IMR-90 (cell line): ENCODE data around the gene STMN1. TPM values are rescaled to one million over a fixed set of nuclear protein-coding genes. Genes with fewer than 3 reads are reported as not detected.

Experiments
- ATAC-seq: fragments of 200-7000 bp; cut with Tn5 transposase; 2 replicates; pipeline ENCODE4 v1.9.1; 2020; ENCODE audit warnings: low read depth, mild to moderate bottlenecking, moderate library complexity
- BruUV-seq: library from RNA; stranded (reverse); fragments of 400-500 nt; replicated peaks from 2 replicates; lab custom pipeline; 2021; lab: Mats Ljungman, UMichigan
- CTCF ChIA-PET: fragments of 300-600 bp; formaldehyde crosslinking; extraction: SDS; loops from one replicate; lab custom pipeline; 2021; ENCODE audit warnings: antibody characterized with exemption; lab: Yijun Ruan, JAX
- POLR2A ChIA-PET: fragments of 300-600 bp; sonication (Branson Sonifier 250); formaldehyde crosslinking; loops from one replicate; lab custom pipeline; 2022; ENCODE audit warnings: antibody characterized with exemption; ENCODE audit not compliant: unreplicated experiment; lab: Charles Lee
- DNase-seq: peaks from one replicate; pipeline ENCODE4 v3.0.0; 2013
- H2AFZ ChIP-seq: replicated peaks from 2 replicates; pipeline ENCODE3; 2013; ENCODE audit warnings: low read length, mild to moderate bottlenecking; ENCODE audit not compliant: poor library complexity
- H2AK5ac ChIP-seq: 2 replicates; pipeline ENCODE4 v1.6.1; 2013; ENCODE audit warnings: low read depth, low read length, inconsistent platforms
- H2AK9ac ChIP-seq: replicated peaks from 2 replicates; pipeline ENCODE3; 2013; ENCODE audit warnings: mild to moderate bottlenecking, low read depth, low read length, moderate library complexity; ENCODE audit not compliant: poor library complexity
- H2BK120ac ChIP-seq: 2 replicates; pipeline ENCODE4 v1.6.1; 2013; ENCODE audit warnings: low read depth, low read length, inconsistent platforms
- H2BK15ac ChIP-seq: 3 replicates; pipeline ENCODE4 v1.6.1; 2013; ENCODE audit warnings: low read depth, low read length, inconsistent platforms
- H2BK20ac ChIP-seq: 2 replicates; pipeline ENCODE4 v1.6.1; 2013; ENCODE audit warnings: low read depth, mild to moderate bottlenecking, inconsistent platforms, low read length, moderate library complexity
- H2BK5ac ChIP-seq: 2 replicates; pipeline ENCODE4 v1.6.1; 2013; ENCODE audit warnings: mild to moderate bottlenecking, low read depth, low read length, inconsistent platforms; ENCODE audit not compliant: poor library complexity, severe bottlenecking
- H3K14ac ChIP-seq: replicated peaks from 2 replicates; pipeline ENCODE4 v1.6.1; 2013; ENCODE audit warnings: low read depth, low read length, inconsistent platforms
- H3K18ac ChIP-seq: 2 replicates; pipeline ENCODE4 v1.6.1; 2013; ENCODE audit warnings: low read depth, low read length, control low read depth
- H3K23ac ChIP-seq: 2 replicates; pipeline ENCODE4 v1.6.1; 2013; ENCODE audit warnings: low read depth, low read length, inconsistent platforms
- H3K27ac ChIP-seq: 2 replicates; pipeline ENCODE4 v1.5.1; 2013; ENCODE audit warnings: mild to moderate bottlenecking, control low read depth, low read length; ENCODE audit not compliant: insufficient read depth
- H3K27me3 ChIP-seq: 2 replicates; pipeline ENCODE4 v1.6.1; 2013; ENCODE audit warnings: low read length; ENCODE audit not compliant: control insufficient read depth, insufficient read depth
- H3K36me3 ChIP-seq: 2 replicates; pipeline ENCODE4 v1.6.1; 2013; ENCODE audit warnings: low read length, mixed read lengths; ENCODE audit not compliant: control insufficient read depth, insufficient read depth
- H3K4ac ChIP-seq: 2 replicates; pipeline ENCODE4 v1.6.1; 2013; ENCODE audit warnings: low read depth, low read length, inconsistent platforms
- H3K4me1 ChIP-seq: 2 replicates; pipeline ENCODE4 v1.6.1; 2013; ENCODE audit warnings: low read length, mixed read lengths; ENCODE audit not compliant: control insufficient read depth, insufficient read depth
- H3K4me2 ChIP-seq: 2 replicates; pipeline ENCODE4 v1.6.1; 2013; ENCODE audit warnings: low read depth, mild to moderate bottlenecking, control low read depth, low read length, moderate library complexity
- H3K4me3 ChIP-seq: 2 replicates; pipeline ENCODE4 v1.5.1; 2013; ENCODE audit warnings: low read depth, mild to moderate bottlenecking, control low read depth, low read length, moderate library complexity; ENCODE audit not compliant: insufficient read depth
- H3K56ac ChIP-seq: 2 replicates; pipeline ENCODE4 v1.6.1; 2013; ENCODE audit warnings: low read length, inconsistent platforms; ENCODE audit not compliant: insufficient read depth; ENCODE audit errors: extremely low read depth
- H3K79me1 ChIP-seq, 2 experiments: 2 replicates each; pipeline ENCODE4 v1.6.1; 2013; ENCODE audit warnings: low read length in 2 of 2, inconsistent platforms in 1 of 2, low read depth in 1 of 2
- H3K9ac ChIP-seq: 2 replicates; pipeline ENCODE4 v1.6.1; 2013; ENCODE audit warnings: low read depth, low read length, control low read depth
- H3K9me1 ChIP-seq: 2 replicates; pipeline ENCODE4 v1.6.1; 2013; ENCODE audit warnings: low read length, inconsistent platforms; ENCODE audit not compliant: insufficient read depth
- H3K9me3 ChIP-seq: 2 replicates; pipeline ENCODE4 v1.6.1; 2013; ENCODE audit warnings: low read length; ENCODE audit not compliant: control insufficient read depth, insufficient read depth
- H4K20me1 ChIP-seq: 2 replicates; pipeline ENCODE4 v1.6.1; 2013; ENCODE audit warnings: low read length, inconsistent platforms; ENCODE audit not compliant: insufficient read depth
- H4K5ac ChIP-seq: 2 replicates; pipeline ENCODE4 v1.6.1; 2013; ENCODE audit warnings: mild to moderate bottlenecking, low read depth, low read length, control low read depth
- H4K8ac ChIP-seq, 2 experiments: 2 replicates each; pipeline ENCODE4 v1.6.1; 2013; ENCODE audit warnings: low read depth in 2 of 2, low read length in 2 of 2, control low read depth in 1 of 2, inconsistent platforms in 1 of 2
- H4K91ac ChIP-seq: 2 replicates; pipeline ENCODE4 v1.6.1; 2013; ENCODE audit warnings: low read depth, low read length, inconsistent platforms; ENCODE audit not compliant: insufficient read depth
- CHD1 ChIP-seq: IDR thresholded peaks from 2 replicates; pipeline ENCODE4 v1.6.1; 2012; ENCODE audit warnings: low read depth, low read length, improper control_type of control experiment
- CTCF ChIP-seq: conservative IDR thresholded peaks from 2 replicates; pipeline ENCODE4 v1.5.1; 2012; ENCODE audit warnings: mild to moderate bottlenecking, low read depth, low read length, improper control_type of control experiment
- FOS ChIP-seq: fragments of 150-350 bp; IDR thresholded peaks from 2 replicates; pipeline ENCODE4 v1.6.1; 2016; ENCODE audit warnings: low read depth, low read length
- MAFK ChIP-seq: IDR thresholded peaks from 2 replicates; pipeline ENCODE4 v1.6.1; 2012; ENCODE audit warnings: low read depth, low read length, improper control_type of control experiment
- MAZ ChIP-seq: IDR thresholded peaks from 2 replicates; pipeline ENCODE4 v1.6.1; 2012; ENCODE audit warnings: low read depth, mild to moderate bottlenecking, low read length, improper control_type of control experiment, moderate library complexity, borderline replicate concordance
- MXI1 ChIP-seq: IDR thresholded peaks from 2 replicates; pipeline ENCODE4 v1.6.1; 2012; ENCODE audit warnings: low read depth, mild to moderate bottlenecking, low read length, moderate library complexity, borderline replicate concordance
- POLR2A ChIP-seq: IDR thresholded peaks from 2 replicates; pipeline ENCODE4 v1.6.1; 2012; ENCODE audit warnings: mild to moderate bottlenecking, low read depth, low read length
- RAD21 ChIP-seq: IDR thresholded peaks from 2 replicates; pipeline ENCODE4 v1.6.1; 2012; ENCODE audit warnings: low read length, improper control_type of control experiment
- RCOR1 ChIP-seq: IDR thresholded peaks from 2 replicates; pipeline ENCODE4 v1.6.1; 2012; ENCODE audit warnings: mild to moderate bottlenecking, low read length, improper control_type of control experiment; ENCODE audit not compliant: insufficient replicate concordance
- WGBS, 2 experiments: methylation state at CpG; one replicate each; pipeline versions ENCODE4 v1.1.5 to v1.1.7; 2013; ENCODE audit warnings: missing lambda C conversion rate in 2 of 2; ENCODE audit not compliant: insufficient read length in 1 of 2; ENCODE audit errors: extremely low coverage in 2 of 2; 5-methylcytosine and 5-hydroxymethylcytosine counted together
- dilution Hi-C: fragments of 300-500 bp; cut with HindIII; formaldehyde crosslinking; loops from one replicate; pipeline ENCODE4 v1.14.3; 2018; ENCODE audit warnings: low sequenced_read_pairs; ENCODE audit not compliant: unreplicated experiment
- in situ Hi-C: fragments of 300-500 bp; cut with MboI; formaldehyde crosslinking; loops from 3 replicates; pipeline ENCODE4 v1.14.3; 2019; ENCODE audit warnings: low sequenced_read_pairs, inconsistent platforms, mixed read lengths
- intact Hi-C: fragments of 100-400 bp; cut with micrococcal nuclease; formaldehyde crosslinking; loops from 2 replicates; pipeline ENCODE4 v1.10.0; 2022
- polyA plus RNA-seq, 3 experiments: library from polyadenylated mRNA; depleted of rRNA; stranded (reverse); fragments of >200 nt; gene quantifications; 2 replicates each; pipeline ENCODE4 v1.2.3, GENCODE V29; 2012; ENCODE audit warnings: low replicate concordance in 1 of 3
- total RNA-seq: library from RNA; depleted of rRNA; stranded (reverse); fragments of >200 nt; gene quantifications from 2 replicates; pipeline ENCODE4 v1.2.3, GENCODE V29; 2012

STMN1 gene
- total and polyA plus RNA-seq, 2 of the 4 experiments (the other 2 are of a cell fraction) = 93.0 to 273 TPM

- H3K27me3 ChIP-seq = no peaks in the 10 kb centered on the region
- no peak overlapping the region for H2AK9ac ChIP-seq
- DNase-seq (peak; percentile 51), ATAC-seq (peak; percentile 16; the same call in 1 of the 2 replicates)
- no peak overlapping the region for H4K91ac ChIP-seq
- no peak overlapping the region for H2BK5ac ChIP-seq
- H2AFZ ChIP-seq = peak overlapping the region; percentile 67
- no TSS peak for BruUV-seq
- dilution Hi-C loops (no loop called here), in situ Hi-C loops (no loop called here), intact Hi-C loops (no loop called here)
- ChIA-PET CTCF (no interaction called here), POLR2A (no interaction called here)
- no peak overlapping the region for H2BK15ac ChIP-seq
- no peak overlapping the region for H3K56ac ChIP-seq
- no peaks in the 10 kb centered on the region for H3K79me1 ChIP-seq
- no peak overlapping the region for H3K4me3 ChIP-seq
- H3K18ac ChIP-seq = no peak overlapping the region
- no peak overlapping the region for H4K8ac ChIP-seq
- no peaks in the 10 kb centered on the region; the same call in 1 of the 2 replicates for H3K9me1 ChIP-seq
- H2BK120ac ChIP-seq = no peak overlapping the region
- no peak overlapping the region for H3K27ac ChIP-seq
- no peak overlapping the region for H2AK5ac ChIP-seq
- no peak overlapping the region for H4K5ac ChIP-seq
- no peaks in the 10 kb centered on the region for H3K9me3 ChIP-seq
- no peaks in the 10 kb centered on the region for H3K36me3 ChIP-seq
- no peaks in the 10 kb centered on the region for H4K20me1 ChIP-seq
- H3K9ac ChIP-seq = no peak overlapping the region
- no peak overlapping the region for H2BK20ac ChIP-seq
- TF ChIP-seq MXI1 (no peak), POLR2A (no peak), FOS (no peak), RAD21 (no peak), RCOR1 (no peak), CHD1 (no peak), MAZ (no peak), MAFK (no peak), CTCF (no peak)
- H3K4me2 ChIP-seq = peak overlapping the region; percentile 18; the same call in 1 of the 2 replicates
- H3K23ac ChIP-seq = no peak overlapping the region
- no peak overlapping the region for H3K4ac ChIP-seq
- no peak overlapping the region for H3K14ac ChIP-seq
- 13% methylated on average over 5 of the region's 5 CpGs; no CpG with 5 or more reads in 1 of the 2 experiments for WGBS, 2 experiments
- peaks cover 8% of the 10 kb centered on the region for H3K4me1 ChIP-seq
Measured at GRCh38 chr1:25917996-25918395, 11.8 kb upstream of the STMN1 start.
